ELR (cell line): ENCODE results near the gene LDB1.

ENCODE experiments used
- DNase-seq: peaks from one replicate; pipeline ENCODE4 v3.0.0-alpha.2; 2015; ENCODE audit warnings: low read depth

LDB1 gene

DNA sequence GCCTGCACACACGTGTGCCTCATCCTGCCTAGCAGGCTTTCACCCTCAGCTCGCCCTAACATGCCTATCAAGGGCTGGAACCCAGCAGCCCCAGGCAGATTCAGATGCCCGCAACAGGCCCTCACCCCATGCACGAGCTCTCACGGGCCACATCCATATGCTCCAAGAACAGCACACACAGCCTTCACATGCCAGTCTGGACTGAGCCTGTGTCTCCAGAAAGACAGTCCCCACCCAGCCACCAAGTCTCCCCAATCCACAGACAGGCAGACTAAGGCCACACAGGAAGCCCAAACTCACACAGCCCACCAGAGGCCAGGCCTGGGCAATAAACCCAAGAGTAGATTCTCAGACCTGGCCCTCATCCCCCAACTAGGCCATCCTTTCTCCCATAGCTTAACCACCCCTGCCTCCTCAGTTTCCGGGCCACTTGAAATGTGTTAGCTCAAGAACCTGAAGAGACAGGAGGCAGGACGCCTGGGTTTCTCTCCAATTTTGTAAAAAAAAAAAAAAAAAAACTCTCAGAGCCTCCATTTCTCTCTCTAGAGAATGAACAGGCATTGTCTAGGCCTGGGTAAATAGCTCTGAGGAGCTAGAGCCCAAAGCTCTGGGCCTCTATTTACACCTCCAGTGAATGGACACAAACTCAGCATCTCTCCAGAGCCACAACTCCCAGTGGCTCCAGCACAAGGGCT is 6.8 kb downstream of the LDB1 start:
- no peak for DNase-seq

DNA sequence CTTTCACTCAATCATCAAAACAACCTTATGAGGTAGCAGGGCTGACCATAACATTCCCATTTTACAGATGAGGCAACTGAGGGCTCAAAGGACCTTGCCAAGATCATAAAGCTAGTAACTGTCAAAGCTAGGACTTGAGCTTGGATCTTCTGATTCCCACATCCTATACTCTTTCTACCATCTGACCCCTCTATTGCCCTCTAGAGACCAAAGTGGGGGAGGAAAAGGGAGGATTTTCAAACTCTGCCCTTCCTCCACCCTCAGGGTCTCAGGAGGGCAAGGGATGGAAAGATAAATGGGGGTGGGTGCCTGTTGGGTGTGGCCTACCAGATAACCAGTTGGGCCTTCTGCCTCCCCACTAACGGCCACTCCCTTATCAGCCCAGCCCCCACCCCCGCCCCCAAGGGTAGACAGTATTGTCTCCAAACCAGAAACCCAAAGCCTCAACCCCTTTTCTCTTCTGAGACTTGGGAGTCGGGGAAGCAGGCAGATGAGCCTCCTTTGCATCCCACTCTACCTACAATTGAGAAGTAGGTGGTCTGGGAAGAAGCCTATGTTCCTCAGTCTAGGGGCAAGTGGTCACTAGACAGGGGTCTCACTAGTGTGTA is 7.9 kb downstream of the LDB1 start:
- DNase-seq, result peak; percentile 47

DNA sequence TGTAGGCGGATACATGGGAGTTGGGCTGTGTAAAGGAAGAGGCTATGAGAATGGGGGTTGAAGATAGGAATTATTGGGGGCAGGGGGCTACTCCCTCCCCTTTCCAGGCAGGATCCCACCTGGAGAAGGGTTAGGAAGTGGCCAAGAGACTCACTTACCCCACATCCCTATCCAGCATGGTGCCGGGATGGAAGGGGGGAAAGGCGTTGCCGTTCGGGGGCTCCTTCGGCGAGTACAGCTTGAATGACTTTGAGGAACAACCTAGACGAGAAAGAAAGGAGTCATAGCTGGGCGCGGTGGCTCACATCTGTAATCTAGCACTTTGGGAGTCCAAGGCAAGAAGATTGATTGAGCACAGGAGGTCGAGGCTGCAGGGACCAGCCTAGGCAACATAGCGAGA is 8.9 kb downstream of the LDB1 start:
- no peak for DNase-seq

DNA sequence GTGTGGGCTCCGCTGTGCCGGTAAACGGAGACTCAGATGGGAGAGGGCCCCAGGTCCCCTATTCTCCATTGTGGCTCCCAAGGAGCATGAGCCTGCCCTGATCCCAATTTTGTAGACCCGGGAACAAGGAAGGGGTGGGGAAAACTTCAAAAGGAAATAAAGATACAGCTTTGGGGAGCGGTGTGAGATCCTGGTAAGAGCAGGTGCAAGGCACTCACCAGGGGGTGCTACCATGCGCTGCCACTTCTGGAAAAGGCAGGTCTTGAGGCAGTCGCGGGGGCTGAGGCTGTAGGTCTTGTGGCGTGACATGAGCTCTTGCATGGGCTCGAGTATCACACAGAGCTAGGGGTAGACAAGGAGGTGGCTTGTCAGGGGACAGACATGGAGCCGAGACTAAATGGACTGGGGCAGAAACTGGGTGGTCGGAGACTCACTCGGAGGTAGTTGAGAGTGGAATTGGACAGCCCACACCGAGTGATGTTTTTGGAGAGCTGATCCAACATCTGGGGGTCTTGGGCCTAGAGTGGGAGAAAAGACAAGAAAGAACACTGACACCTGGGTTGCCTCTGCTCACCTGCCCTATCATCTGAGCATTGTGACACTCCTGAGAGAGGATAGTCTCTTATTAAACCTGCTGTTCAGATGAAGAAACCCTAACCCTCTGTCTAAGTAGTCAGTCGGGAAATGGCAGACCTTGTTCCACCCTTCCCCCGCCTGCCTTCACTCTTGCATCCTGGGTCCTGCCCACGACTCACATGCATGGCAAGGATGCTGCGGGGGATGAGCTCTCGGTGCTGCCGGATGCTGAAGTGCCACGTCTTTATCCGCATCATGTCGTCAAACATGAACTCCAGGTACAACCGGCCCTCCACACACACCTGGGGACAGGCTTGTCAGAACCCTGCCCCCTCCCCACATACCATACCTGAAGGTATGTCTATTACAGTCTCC is 10.7 kb downstream of the LDB1 start:
- no peak for DNase-seq

GRCh38 chr10:102106998-102107397 is 13.2 kb downstream of the LDB1 start:
- no peak for DNase-seq

DNA sequence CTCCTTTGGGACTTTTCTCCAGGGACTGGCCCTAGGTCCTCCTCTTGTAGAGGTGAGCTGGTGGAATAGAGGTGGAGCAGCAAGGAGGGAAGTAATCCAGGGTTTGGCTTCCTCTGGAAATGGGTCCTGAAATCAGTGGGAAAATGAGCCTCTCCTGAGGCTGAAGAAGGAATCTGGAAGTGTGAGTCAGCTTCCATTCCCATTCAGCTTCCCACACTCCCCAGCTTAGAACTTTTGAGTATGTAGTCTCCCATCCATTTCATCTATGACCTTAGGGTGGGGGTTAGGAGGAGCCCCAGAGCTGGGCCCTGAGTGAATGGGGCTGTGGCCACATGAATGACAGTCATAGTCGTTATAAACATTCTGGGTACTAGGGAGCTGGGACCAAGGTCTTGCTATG is 17.7 kb downstream of the LDB1 start:
- peak; percentile 54 for DNase-seq

GRCh38 chr10:102101152-102101551 is 19.0 kb downstream of the LDB1 start:
- no peak for DNase-seq

GRCh38 chr10:102096449-102096848 is 23.7 kb downstream of the LDB1 start:
- DNase-seq, result no peak

GRCh38 chr10:102090772-102091171 is 29.4 kb downstream of the LDB1 start:
- DNase-seq, result peak; percentile 41

- DNase-seq, result no peak
Measured at GRCh38 chr10:102086196-102086595, 34.0 kb downstream of the LDB1 start.

GRCh38 chr10:102085336-102085735 is 34.8 kb downstream of the LDB1 start:
- DNase-seq, result no peak

DNA sequence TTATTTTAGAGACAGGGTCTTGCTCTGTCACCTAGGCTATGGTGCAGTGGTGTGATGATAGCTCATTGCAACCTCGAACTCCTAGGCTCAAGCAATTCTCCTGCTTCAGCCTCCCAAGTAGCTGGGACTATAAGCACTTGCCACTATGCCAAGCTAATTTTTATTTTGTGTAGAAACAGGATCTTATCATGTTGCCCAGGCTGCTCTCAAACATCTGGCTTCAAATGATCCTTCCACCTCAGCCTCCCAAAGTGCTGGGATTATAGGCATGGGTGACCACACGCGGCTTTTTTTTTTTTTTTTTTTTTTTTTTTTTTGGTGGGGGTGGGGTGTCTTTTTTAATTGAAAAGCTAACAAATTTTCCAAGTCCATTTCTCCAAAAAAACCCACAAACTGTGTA is 36.6 kb downstream of the LDB1 start:
- DNase-seq, result no peak

DNA sequence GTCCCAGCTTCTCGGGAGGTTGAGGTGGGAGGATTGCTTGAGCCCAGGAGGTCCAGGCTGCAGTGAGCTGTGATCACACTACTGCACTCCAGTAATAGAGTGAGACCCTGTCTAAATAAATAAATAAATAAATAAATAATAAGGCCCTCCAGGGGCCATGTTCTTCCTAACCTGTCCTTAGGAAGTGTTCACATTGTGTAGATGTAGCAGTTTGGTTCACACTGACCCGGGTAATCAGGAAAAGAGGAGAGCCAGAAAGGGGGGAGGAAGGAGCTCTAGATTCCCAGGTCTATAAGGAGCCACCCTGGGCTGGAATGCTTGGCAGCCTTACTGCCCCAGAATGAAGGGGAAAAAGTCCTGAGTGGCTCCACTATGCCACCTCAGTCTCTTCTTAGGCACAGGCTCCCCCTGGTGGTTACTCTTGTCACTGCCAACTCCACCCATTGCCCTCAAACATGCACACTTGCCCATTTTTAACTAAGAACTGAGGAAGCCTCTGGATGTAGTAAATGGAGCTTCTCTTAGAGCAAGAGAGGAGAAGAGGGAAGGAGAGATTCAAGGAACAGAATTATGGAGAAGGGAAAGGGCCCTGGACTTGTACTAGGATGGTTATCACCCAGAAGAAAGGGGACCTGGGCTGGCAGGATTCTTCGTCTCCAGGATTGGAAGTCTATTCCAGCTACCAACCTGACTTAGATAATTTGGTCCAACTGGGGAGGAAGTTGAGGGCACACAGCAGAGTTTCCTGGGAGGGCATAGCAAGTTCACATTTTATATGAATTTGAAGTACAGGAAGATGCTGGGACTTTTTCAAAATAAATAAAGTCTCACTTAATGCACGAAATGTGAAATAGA is 47.3 kb downstream of the LDB1 start:
- peak; percentile 83 for DNase-seq

DNA sequence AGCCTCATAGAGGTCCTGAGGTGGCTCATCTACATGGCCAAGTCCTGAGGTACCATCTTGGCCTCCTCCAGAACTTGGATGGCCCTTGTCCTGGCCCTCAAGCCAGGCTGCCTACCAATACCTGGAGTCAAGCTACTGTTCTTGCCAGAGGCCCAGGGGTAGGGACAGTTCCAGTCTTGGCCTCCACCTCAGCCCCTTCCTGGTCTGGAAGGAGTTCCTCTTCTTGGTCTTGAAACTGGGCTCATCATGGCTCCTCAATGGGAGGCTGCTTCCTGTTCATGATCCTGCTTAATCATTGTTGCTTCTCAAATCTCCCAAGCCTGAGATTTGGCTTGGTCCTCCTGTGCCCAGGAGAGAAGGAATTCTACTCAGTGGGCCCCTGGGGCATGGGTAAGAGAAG is 51.1 kb downstream of the LDB1 start:
- no peak for DNase-seq

DNA sequence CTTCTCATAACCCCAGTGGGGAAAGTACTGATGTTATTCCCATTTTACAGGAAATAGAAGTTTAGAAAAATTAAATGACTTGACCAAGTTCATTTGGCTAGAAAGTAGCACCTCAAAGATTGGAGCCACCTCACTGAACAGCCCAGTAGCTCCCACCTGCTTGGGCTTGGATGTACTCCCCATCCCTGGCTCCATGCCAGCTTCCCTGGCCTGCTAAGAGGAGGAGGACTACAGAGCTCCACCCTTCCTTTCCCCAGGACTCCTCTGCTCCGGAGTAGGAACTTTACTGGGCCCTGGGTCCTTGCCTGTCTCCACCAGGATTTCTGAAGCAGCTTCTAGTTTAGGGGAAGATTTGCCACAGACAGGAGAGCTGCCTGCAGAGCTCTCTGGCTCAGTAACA is 52.0 kb downstream of the LDB1 start:
- DNase-seq, result no peak

DNA sequence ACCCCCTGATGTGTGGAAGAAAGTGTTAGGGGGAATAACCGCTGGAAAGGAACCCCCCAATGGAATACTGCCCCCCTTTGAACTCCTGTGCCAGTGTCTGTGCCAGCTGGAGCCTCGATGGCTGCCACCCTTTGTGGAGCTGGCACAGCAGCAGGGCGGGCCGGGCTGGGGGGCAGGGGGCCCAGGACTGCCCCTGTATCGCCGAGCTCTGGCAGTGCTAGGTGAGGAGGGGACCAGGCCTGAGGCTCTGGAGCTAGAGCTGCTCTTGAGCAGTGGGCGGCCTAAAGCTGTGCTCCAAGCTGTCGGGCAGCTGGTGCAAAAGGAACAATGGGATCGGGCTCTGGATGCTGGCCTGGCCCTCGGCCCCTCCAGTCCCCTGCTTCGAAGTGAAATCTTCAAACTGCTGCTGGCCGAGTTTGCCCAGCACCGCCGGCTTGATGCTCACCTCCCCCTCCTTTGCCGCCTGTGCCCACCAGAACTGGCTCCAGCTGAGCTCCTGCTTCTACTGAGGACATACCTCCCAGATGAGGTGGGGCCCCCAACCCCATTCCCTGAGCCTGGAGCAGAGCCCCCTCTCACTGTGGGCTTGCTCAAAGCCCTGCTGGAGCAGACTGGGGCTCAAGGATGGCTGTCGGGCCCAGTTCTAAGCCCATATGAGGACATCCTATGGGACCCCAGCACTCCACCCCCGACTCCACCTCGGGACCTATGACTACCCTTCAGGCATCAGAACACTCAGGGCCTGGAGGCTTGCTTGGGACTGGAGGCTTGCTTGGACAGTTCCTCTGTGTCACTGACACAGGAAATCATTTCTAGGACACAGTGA is 52.9 kb downstream of the LDB1 start:
- no peak for DNase-seq

- DNase-seq, result no peak
Measured at GRCh38 chr10:102066399-102067088, 53.6 kb downstream of the LDB1 start.

DNA sequence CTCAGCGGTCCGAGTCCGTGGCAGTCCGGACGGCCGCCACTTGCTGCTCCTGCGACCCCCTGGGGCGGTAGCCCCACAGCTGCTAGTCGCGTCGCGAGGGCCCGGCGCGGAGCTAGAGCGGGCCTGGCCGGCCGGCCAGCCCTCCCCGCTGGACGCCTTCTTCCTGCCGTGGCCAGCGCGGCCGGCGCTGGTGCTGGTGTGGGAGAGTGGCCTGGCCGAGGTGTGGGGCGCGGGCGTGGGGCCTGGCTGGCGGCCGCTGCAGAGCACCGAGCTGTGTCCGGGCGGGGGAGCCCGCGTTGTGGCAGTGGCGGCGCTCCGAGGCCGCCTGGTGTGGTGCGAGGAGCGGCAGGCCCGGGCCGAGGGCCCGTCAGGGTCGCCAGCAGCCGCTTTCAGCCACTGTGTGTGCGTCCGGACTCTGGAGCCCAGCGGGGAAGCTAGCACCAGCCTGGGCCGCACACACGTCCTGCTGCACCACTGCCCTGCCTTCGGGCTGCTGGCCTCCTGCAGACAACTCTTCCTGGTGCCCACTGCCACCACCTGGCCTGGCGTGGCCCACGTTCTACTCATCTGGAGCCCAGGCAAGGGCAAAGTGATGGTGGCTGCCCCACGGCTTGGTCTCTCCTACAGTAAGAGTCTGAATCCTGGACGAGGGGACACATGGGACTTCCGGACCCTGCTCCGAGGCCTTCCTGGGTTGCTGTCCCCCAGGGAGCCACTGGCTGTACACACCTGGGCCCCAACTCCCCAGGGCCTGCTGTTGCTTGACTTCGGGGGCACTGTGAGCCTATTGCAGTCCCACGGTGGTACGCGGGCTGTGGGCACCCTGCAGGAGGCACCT is 54.4 kb downstream of the LDB1 start:
- DNase-seq, result peak; percentile 48

GRCh38 chr10:102064868-102065560 is 55.2 kb downstream of the LDB1 start, which contains the start of gene HPS6:
TSS of gene HPS6 (plus strand) at chr10:102065349. CDS start at chr10:102065475, 126 bp downstream.
- peak; percentile 91 for DNase-seq
